Pancreas (tissue), 10 donors: ENCODE data around the gene FBXO22. TPM values are rescaled to one million over a fixed set of nuclear protein-coding genes. Genes with fewer than 3 reads are reported as not detected.

ENCODE experiments used
- ATAC-seq, 4 donors: fragments of 200-7000 bp; cut with Tn5 transposase; one replicate each; pipeline versions ENCODE4 v1.8.0 to v1.9.1; 2020; ENCODE audit warnings: mild to moderate bottlenecking in 4 of 4, moderate library complexity in 4 of 4
- DNase-seq, 6 donors: peaks; one replicate each; pipeline ENCODE4 v3.0.0-alpha.2; 2020
- FAIRE-seq: peaks from 2 replicates; lab custom pipeline; 2012; peaks lifted over from hg19 to GRCh38; lab: Jason Lieb, UNC
- H3K27ac ChIP-seq, 4 donors: fragments of 200-600 bp; sonication (generic); 1 replicate in 3 of 4; 2 replicates in 1 of 4; pipeline versions ENCODE4 v1.5.0 to v1.8.0; 2020
- H3K27me3 ChIP-seq, 4 donors: fragments of 200-600 bp; one replicate each; pipeline ENCODE4 v1.8.0; 2021
- H3K36me3 ChIP-seq, 3 donors: fragments of 200-600 bp; sonication (generic) in 1 of 3; one replicate each; pipeline versions ENCODE4 v1.5.0 to v1.8.0; 2020 to 2021
- H3K4me1 ChIP-seq, 3 donors: fragments of 200-600 bp; one replicate each; pipeline ENCODE4 v1.8.0; 2021
- H3K4me3 ChIP-seq, 4 donors: fragments of 200-600 bp; sonication (generic) in 2 of 4; one replicate each; pipeline versions ENCODE4 v1.5.0 to v1.8.0; 2020 to 2021
- H3K9me3 ChIP-seq, 4 donors: fragments of 200-600 bp; one replicate each; pipeline ENCODE4 v1.8.0; 2021
- CTCF ChIP-seq, 4 donors: fragments of 200-600 bp; sonication (generic) in 3 of 4; IDR thresholded peaks; one replicate each; pipeline versions ENCODE4 v1.5.0 to v1.8.0; 2021; ENCODE audit warnings: antibody characterized with exemption in 4 of 4
- WGBS, 2 donors: extraction: QIAGEN DNeasy Blood & Tissue Kit; methylation state at CpG; one replicate each; pipeline ENCODE4 v1.1.7; 2013; 5-methylcytosine and 5-hydroxymethylcytosine counted together
- intact Hi-C, 3 donors: fragments of 100-400 bp; cut with DNase I; formaldehyde crosslinking; loops; one replicate each; pipeline versions ENCODE4 v1.11.1 to v1.14.2; 2022
- polyA plus RNA-seq, 2 donors: library from polyadenylated mRNA; stranded (reverse); fragments of 200-250 nt; gene quantifications; one replicate each; pipeline ENCODE4 v1.2.3, GENCODE V29; 2013
- total RNA-seq, 6 donors: library from RNA; stranded (reverse); fragmentation: NEBNext Ultra II Directional in 4 of 6; extraction: Animal tissue kit (Norgen Biotek cat#: 25700) in 4 of 6; gene quantifications; one replicate each; pipeline versions ENCODE4 v1.2.1 to v1.2.4, GENCODE V29; 2021 to 2023
- donor health status: healthy with polysubstance abuse.
- donor health status: DM: no; HTN: no; CAD: no; lungs with moderate emphysema.
- donor health status: DM: no; HTN: no; CAD: no.
- donor health status: control.
- donor health status: control.
- donor health status: Bipolar disorder and iron deficiency.
- donor health status: DM: yes; HTN: yes; CAD: no.
- donor health status: DM: no; HTN: no; CAD: no.
- donor health status: DM: no; HTN: no; CAD: no.
- donor health status: DM: yes; HTN: yes; CAD: no.

Gene FBXO22
- total and polyA plus RNA-seq, 8 donors, result 3.1 to 14.9 (median 12.5) TPM

- Histone ChIP-seq H3K9me3 (no peaks in the 10 kb centered on the region), H3K4me3 (no peak overlapping the region), H3K36me3 (peaks cover 0 to 12% (median 8%) of the 10 kb centered on the region in 3 donors), H3K4me1 (peaks cover 8 to 14% (median 10%) of the 10 kb centered on the region in 3 donors), H3K27me3 (no peaks in the 10 kb centered on the region), H3K27ac (no peak overlapping the region)
- intact Hi-C loops, result no loop called here
- WGBS, 2 donors, result 7 to 13% methylated on average over 1 of the region's 1 CpG
- FAIRE-seq, result no peak
- DNase-seq, result no peak
- ATAC-seq, result peak in 2 of 4 donors; percentile 45 to 50
- TF ChIP-seq CTCF (IDR thresholded peaks at IDR 0.05), result no peak
Observed at GRCh38 chr15:75916978-75917377, 13.3 kb downstream of the FBXO22 start.

GRCh38 chr15:75918135-75918534 is 14.5 kb downstream of the FBXO22 start:
- Histone ChIP-seq H3K27ac (no peak overlapping the region), H3K27me3 (no peaks in the 10 kb centered on the region), H3K9me3 (no peaks in the 10 kb centered on the region), H3K4me3 (no peak overlapping the region), H3K36me3 (peaks cover 0 to 12% (median 8%) of the 10 kb centered on the region in 3 donors), H3K4me1 (peaks cover 10 to 20% (median 10%) of the 10 kb centered on the region in 3 donors)
- DNase-seq (no peak), FAIRE-seq (no peak), ATAC-seq (no peak)
- no peak for TF ChIP-seq CTCF (IDR thresholded peaks at IDR 0.05)
- WGBS, 2 donors, result 93 to 100% methylated on average over 1 of the region's 1 CpG
- intact Hi-C loops, result no loop called here

- H3K4me3 ChIP-seq, result no peak overlapping the region
- no peaks in the 10 kb centered on the region for H3K9me3 ChIP-seq
- TF ChIP-seq CTCF (IDR thresholded peaks at IDR 0.05), result no peak
- FAIRE-seq (no peak), DNase-seq (no peak), ATAC-seq (no peak)
- no peaks in the 10 kb centered on the region for H3K27me3 ChIP-seq
- H3K27ac ChIP-seq, result no peak overlapping the region
- H3K36me3 ChIP-seq, result peaks cover 0 to 2% (median 0%) of the 10 kb centered on the region in 3 donors
- H3K4me1 ChIP-seq, result peaks cover 10 to 20% (median 10%) of the 10 kb centered on the region in 3 donors
- intact Hi-C loops, result no loop called here
- 98 to 100% methylated on average over 1 of the region's 1 CpG for WGBS, 2 donors
Observed at GRCh38 chr15:75920079-75920478, 16.4 kb downstream of the FBXO22 start.

- peaks cover 0 to 2% (median 0%) of the 10 kb centered on the region in 3 donors for H3K36me3 ChIP-seq
- no peak overlapping the region for H3K4me3 ChIP-seq
- no peak overlapping the region for H3K27ac ChIP-seq
- FAIRE-seq (no peak), DNase-seq (peak in 2 of 6 donors; percentile 25 to 28), ATAC-seq (peak; percentile 58 to 72 (median 69))
- no peaks in the 10 kb centered on the region for H3K27me3 ChIP-seq
- 47 to 54% methylated on average over 9 of the region's 9 CpGs for WGBS, 2 donors
- H3K9me3 ChIP-seq, result no peaks in the 10 kb centered on the region
- peaks cover 3 to 13% (median 5%) of the 10 kb centered on the region in 3 donors for H3K4me1 ChIP-seq
- peak in 1 of 4 donors; percentile 13 for TF ChIP-seq CTCF (IDR thresholded peaks at IDR 0.05)
- intact Hi-C loops, result no loop called here
Observed at GRCh38 chr15:75921732-75922703, 18.3 kb downstream of the FBXO22 start.
